OCI-LY1 (cell line): Measurements from ENCODE around the gene VAPB.

ENCODE experiments used
- H2AFZ ChIP-seq: fragments of 200-600 bp; sonication (generic), shearing (Covaris generic); 2 replicates; pipeline ENCODE4 v1.6.0; 2014; ENCODE audit warnings: antibody characterized with exemption, mild to moderate bottlenecking, low read length
- H3F3A ChIP-seq: fragments of 200-600 bp; sonication (generic), shearing (Covaris generic); 2 replicates; pipeline ENCODE4 v1.6.0; 2014; ENCODE audit warnings: mild to moderate bottlenecking, antibody characterized with exemption, low read length, moderate library complexity; ENCODE audit not compliant: insufficient read depth
- H3K27ac ChIP-seq: fragments of 200-600 bp; sonication (generic); 2 replicates; pipeline ENCODE4 v1.5.1; 2014; ENCODE audit warnings: low read length, mixed run types, mild to moderate bottlenecking, low read depth; ENCODE audit not compliant: poor library complexity, severe bottlenecking
- H3K27me3 ChIP-seq: fragments of 200-600 bp; sonication (generic); 2 replicates; pipeline ENCODE4 v1.6.0; 2014; ENCODE audit warnings: antibody characterized with exemption, mild to moderate bottlenecking, low read length, moderate library complexity; ENCODE audit not compliant: insufficient read depth
- H3K36me3 ChIP-seq: fragments of 200-600 bp; sonication (generic); 2 replicates; pipeline ENCODE4 v1.6.1; 2014; ENCODE audit warnings: mild to moderate bottlenecking, antibody characterized with exemption, low read length, moderate library complexity, mixed read lengths; ENCODE audit not compliant: insufficient read depth
- H3K4me1 ChIP-seq: fragments of 200-600 bp; sonication (generic); 2 replicates; pipeline ENCODE4 v1.5.1; 2014; ENCODE audit warnings: mild to moderate bottlenecking, low read length, moderate library complexity; ENCODE audit not compliant: insufficient read depth, severe bottlenecking
- H3K4me2 ChIP-seq: fragments of 200-600 bp; sonication (generic), shearing (Covaris generic); 2 replicates; pipeline ENCODE4 v1.6.1; 2014; ENCODE audit warnings: low read length
- H3K4me3 ChIP-seq: fragments of 200-600 bp; sonication (generic); 2 replicates; pipeline ENCODE4 v1.5.1; 2014; ENCODE audit warnings: low read length, low read depth, mild to moderate bottlenecking, mixed read lengths; ENCODE audit not compliant: poor library complexity, severe bottlenecking
- H3K79me2 ChIP-seq: fragments of 200-600 bp; shearing (Covaris generic); 2 replicates; pipeline ENCODE4 v1.6.1; 2016; ENCODE audit warnings: mixed run types, low read length, mixed read lengths; ENCODE audit not compliant: insufficient read depth
- H3K9ac ChIP-seq: fragments of 200-600 bp; sonication (generic), shearing (Covaris generic); 2 replicates; pipeline ENCODE4 v1.6.1; 2014; ENCODE audit warnings: mild to moderate bottlenecking, low read length, mixed read lengths
- H3K9me2 ChIP-seq: fragments of 200-600 bp; sonication (generic), shearing (Covaris generic); 2 replicates; pipeline ENCODE4 v1.6.1; 2014; ENCODE audit warnings: low read depth, mild to moderate bottlenecking, low read length, mixed read lengths
- H3K9me3 ChIP-seq: fragments of 200-600 bp; shearing (Covaris generic); 2 replicates; pipeline ENCODE4 v1.6.1; 2014; ENCODE audit warnings: low read length, mixed read lengths
- H4K20me1 ChIP-seq: fragments of 200-600 bp; sonication (generic), shearing (Covaris generic); 2 replicates; pipeline ENCODE4 v1.6.0; 2016; ENCODE audit warnings: mild to moderate bottlenecking, low read length; ENCODE audit not compliant: insufficient read depth
- EZH2 ChIP-seq: fragments of 200-600 bp; sonication (generic), shearing (Covaris generic); IDR thresholded peaks from 2 replicates; pipeline ENCODE4 v1.8.0; 2017; ENCODE audit warnings: borderline replicate concordance, mixed run types, mild to moderate bottlenecking, antibody characterized with exemption, low read length, moderate library complexity, mixed read lengths
- TF ChIP-seq, protein P1 (sequence below): fragments of 200-600 bp; sonication (generic), shearing (Covaris generic); IDR thresholded peaks from 2 replicates; pipeline ENCODE4 v1.5.1; 2017; ENCODE audit warnings: mild to moderate bottlenecking, antibody characterized with exemption, low read length, moderate library complexity, mixed read lengths

Gene VAPB, protein sequence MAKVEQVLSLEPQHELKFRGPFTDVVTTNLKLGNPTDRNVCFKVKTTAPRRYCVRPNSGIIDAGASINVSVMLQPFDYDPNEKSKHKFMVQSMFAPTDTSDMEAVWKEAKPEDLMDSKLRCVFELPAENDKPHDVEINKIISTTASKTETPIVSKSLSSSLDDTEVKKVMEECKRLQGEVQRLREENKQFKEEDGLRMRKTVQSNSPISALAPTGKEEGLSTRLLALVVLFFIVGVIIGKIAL

DNA sequence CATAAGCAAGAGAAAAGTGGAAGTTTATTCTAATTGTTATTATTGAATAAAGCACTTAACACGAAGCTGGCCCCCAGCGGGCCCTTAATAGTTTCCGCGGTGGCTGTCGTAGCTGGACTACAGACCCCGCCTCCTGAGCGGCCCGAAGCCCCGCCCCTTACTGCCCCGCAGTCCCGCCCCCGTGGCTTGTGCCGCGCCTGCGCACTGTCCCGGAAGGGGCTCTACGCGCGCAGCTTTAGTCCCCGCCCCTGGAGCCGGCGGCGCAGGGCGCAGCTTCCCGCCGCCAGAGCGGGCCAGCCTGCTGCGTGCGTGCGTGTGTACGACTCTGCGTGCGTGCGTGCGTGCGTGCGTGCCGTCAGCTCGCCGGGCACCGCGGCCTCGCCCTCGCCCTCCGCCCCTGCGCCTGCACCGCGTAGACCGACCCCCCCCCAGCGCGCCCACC lies at the start of gene VAPB:
Gene VAPB (plus strand): TSS at position 348 of the 442 bp plus-strand sequence. CDS start 231 bp downstream, outside the sequence.
- Histone ChIP-seq H3K79me2 (peaks cover 47% of the 10 kb centered on the region), H3K4me3 (peak within 1 kb of the TSS; percentile 85), H3K27me3 (no peaks in the 10 kb centered on the region), H3K9me3 (no peaks in the 10 kb centered on the region), H4K20me1 (no peaks in the 10 kb centered on the region), H2AFZ (peak within 1 kb of the TSS; percentile 67), H3K4me1 (peaks cover 32% of the 10 kb centered on the region), H3K27ac (peak within 1 kb of the TSS; percentile 56), H3K4me2 (peak within 1 kb of the TSS; percentile 71), H3K9me2 (no peaks in the 10 kb centered on the region), H3F3A (no peaks in the 10 kb centered on the region), H3K9ac (peak within 1 kb of the TSS; percentile 92), H3K36me3 (peaks cover 40% of the 10 kb centered on the region)
- TF ChIP-seq, protein P1, sequence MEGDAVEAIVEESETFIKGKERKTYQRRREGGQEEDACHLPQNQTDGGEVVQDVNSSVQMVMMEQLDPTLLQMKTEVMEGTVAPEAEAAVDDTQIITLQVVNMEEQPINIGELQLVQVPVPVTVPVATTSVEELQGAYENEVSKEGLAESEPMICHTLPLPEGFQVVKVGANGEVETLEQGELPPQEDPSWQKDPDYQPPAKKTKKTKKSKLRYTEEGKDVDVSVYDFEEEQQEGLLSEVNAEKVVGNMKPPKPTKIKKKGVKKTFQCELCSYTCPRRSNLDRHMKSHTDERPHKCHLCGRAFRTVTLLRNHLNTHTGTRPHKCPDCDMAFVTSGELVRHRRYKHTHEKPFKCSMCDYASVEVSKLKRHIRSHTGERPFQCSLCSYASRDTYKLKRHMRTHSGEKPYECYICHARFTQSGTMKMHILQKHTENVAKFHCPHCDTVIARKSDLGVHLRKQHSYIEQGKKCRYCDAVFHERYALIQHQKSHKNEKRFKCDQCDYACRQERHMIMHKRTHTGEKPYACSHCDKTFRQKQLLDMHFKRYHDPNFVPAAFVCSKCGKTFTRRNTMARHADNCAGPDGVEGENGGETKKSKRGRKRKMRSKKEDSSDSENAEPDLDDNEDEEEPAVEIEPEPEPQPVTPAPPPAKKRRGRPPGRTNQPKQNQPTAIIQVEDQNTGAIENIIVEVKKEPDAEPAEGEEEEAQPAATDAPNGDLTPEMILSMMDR = no peak
- TF ChIP-seq EZH2 = no peak

DNA sequence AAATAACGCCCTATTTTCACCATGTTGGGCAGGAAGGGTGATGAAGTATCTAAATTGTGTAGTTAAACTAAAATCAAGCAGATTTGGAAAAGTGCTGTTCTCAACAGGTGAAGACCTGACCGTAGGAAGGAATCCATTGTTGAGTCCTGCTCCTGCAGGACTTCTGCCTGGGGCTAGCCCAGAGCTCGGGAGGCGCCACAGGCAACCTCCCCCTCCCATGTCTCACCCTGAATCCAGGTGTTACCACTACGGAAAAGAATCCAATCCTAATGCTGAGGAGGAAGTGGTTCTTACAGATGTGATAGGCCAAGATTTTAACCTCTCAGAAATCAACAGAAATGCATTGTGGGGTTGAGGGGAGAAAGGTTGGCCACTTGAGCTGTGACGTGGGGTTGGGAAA lies 49.3 kb upstream of the VAPB start:
- TF ChIP-seq, protein P1 = no peak
- no peak for TF ChIP-seq EZH2
- Histone ChIP-seq H3K27me3 (no peaks in the 10 kb centered on the region), H3K9me2 (no peaks in the 10 kb centered on the region), H2AFZ (no peak overlapping the region), H3K79me2 (no peaks in the 10 kb centered on the region), H3K36me3 (peaks cover 6% of the 10 kb centered on the region; the same call in 1 of the 2 replicates), H3K4me2 (no peak overlapping the region), H3K9me3 (no peaks in the 10 kb centered on the region), H3K4me3 (no peak overlapping the region), H3F3A (no peaks in the 10 kb centered on the region), H3K9ac (no peak overlapping the region), H3K27ac (no peak overlapping the region), H3K4me1 (no peaks in the 10 kb centered on the region), H4K20me1 (no peaks in the 10 kb centered on the region)

DNA sequence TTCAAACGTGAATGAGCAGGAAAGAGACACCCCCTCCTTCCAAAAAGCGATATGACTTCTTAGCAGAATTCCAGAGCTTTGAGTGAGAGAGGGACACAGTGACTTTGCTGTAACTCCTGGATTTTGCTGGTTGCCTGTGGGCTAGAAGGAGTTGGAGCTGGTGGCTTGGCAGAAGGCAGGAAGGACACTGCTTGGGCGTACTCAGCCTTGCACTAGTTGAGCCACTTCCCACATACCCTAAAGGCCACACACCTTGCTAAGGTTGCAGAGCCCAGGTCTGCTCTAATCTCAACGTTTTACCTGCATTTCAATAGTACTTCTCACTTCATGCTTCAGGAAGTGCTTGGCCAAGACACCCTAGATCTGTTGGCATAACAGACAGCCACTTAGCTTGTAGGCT lies 48.9 kb upstream of the VAPB start:
- H3K36me3 ChIP-seq = peaks cover 10% of the 10 kb centered on the region
- no peaks in the 10 kb centered on the region for H3K9me2 ChIP-seq
- H4K20me1 ChIP-seq = no peaks in the 10 kb centered on the region
- no peaks in the 10 kb centered on the region for H3K9me3 ChIP-seq
- no peak overlapping the region for H2AFZ ChIP-seq
- H3K79me2 ChIP-seq = no peaks in the 10 kb centered on the region
- no peaks in the 10 kb centered on the region for H3F3A ChIP-seq
- H3K27me3 ChIP-seq = no peaks in the 10 kb centered on the region
- H3K9ac ChIP-seq = no peak overlapping the region
- H3K4me3 ChIP-seq = no peak overlapping the region
- no peak for TF ChIP-seq EZH2
- TF ChIP-seq, protein P1 = no peak
- H3K27ac ChIP-seq = no peak overlapping the region
- no peak overlapping the region for H3K4me2 ChIP-seq
- H3K4me1 ChIP-seq = no peaks in the 10 kb centered on the region
